IMR-90 (cell line): Measurements from ENCODE around the gene TSPAN17. TPM values are rescaled to one million over a fixed set of nuclear protein-coding genes. Genes with fewer than 3 reads are reported as not detected.

ENCODE experiments used
- ATAC-seq: fragments of 200-7000 bp; cut with Tn5 transposase; 2 replicates; pipeline ENCODE4 v1.9.1; 2020; ENCODE audit warnings: low read depth, mild to moderate bottlenecking, moderate library complexity
- BruUV-seq: library from RNA; stranded (reverse); fragments of 400-500 nt; replicated peaks from 2 replicates; lab custom pipeline; 2021; lab: Mats Ljungman, UMichigan
- CTCF ChIA-PET: fragments of 300-600 bp; formaldehyde crosslinking; extraction: SDS; loops from one replicate; lab custom pipeline; 2021; ENCODE audit warnings: antibody characterized with exemption; lab: Yijun Ruan, JAX
- POLR2A ChIA-PET: fragments of 300-600 bp; sonication (Branson Sonifier 250); formaldehyde crosslinking; loops from one replicate; lab custom pipeline; 2022; ENCODE audit warnings: antibody characterized with exemption; ENCODE audit not compliant: unreplicated experiment; lab: Charles Lee
- DNase-seq: peaks from one replicate; pipeline ENCODE4 v3.0.0; 2013
- H2AFZ ChIP-seq: replicated peaks from 2 replicates; pipeline ENCODE3; 2013; ENCODE audit warnings: low read length, mild to moderate bottlenecking; ENCODE audit not compliant: poor library complexity
- H2AK5ac ChIP-seq: 2 replicates; pipeline ENCODE4 v1.6.1; 2013; ENCODE audit warnings: low read depth, low read length, inconsistent platforms
- H2AK9ac ChIP-seq: replicated peaks from 2 replicates; pipeline ENCODE3; 2013; ENCODE audit warnings: mild to moderate bottlenecking, low read depth, low read length, moderate library complexity; ENCODE audit not compliant: poor library complexity
- H2BK120ac ChIP-seq: 2 replicates; pipeline ENCODE4 v1.6.1; 2013; ENCODE audit warnings: low read depth, low read length, inconsistent platforms
- H2BK15ac ChIP-seq: 3 replicates; pipeline ENCODE4 v1.6.1; 2013; ENCODE audit warnings: low read depth, low read length, inconsistent platforms
- H2BK20ac ChIP-seq: 2 replicates; pipeline ENCODE4 v1.6.1; 2013; ENCODE audit warnings: low read depth, mild to moderate bottlenecking, inconsistent platforms, low read length, moderate library complexity
- H2BK5ac ChIP-seq: 2 replicates; pipeline ENCODE4 v1.6.1; 2013; ENCODE audit warnings: mild to moderate bottlenecking, low read depth, low read length, inconsistent platforms; ENCODE audit not compliant: poor library complexity, severe bottlenecking
- H3K14ac ChIP-seq: replicated peaks from 2 replicates; pipeline ENCODE4 v1.6.1; 2013; ENCODE audit warnings: low read depth, low read length, inconsistent platforms
- H3K18ac ChIP-seq: 2 replicates; pipeline ENCODE4 v1.6.1; 2013; ENCODE audit warnings: low read depth, low read length, control low read depth
- H3K23ac ChIP-seq: 2 replicates; pipeline ENCODE4 v1.6.1; 2013; ENCODE audit warnings: low read depth, low read length, inconsistent platforms
- H3K27ac ChIP-seq: 2 replicates; pipeline ENCODE4 v1.5.1; 2013; ENCODE audit warnings: mild to moderate bottlenecking, control low read depth, low read length; ENCODE audit not compliant: insufficient read depth
- H3K27me3 ChIP-seq: 2 replicates; pipeline ENCODE4 v1.6.1; 2013; ENCODE audit warnings: low read length; ENCODE audit not compliant: control insufficient read depth, insufficient read depth
- H3K36me3 ChIP-seq: 2 replicates; pipeline ENCODE4 v1.6.1; 2013; ENCODE audit warnings: low read length, mixed read lengths; ENCODE audit not compliant: control insufficient read depth, insufficient read depth
- H3K4ac ChIP-seq: 2 replicates; pipeline ENCODE4 v1.6.1; 2013; ENCODE audit warnings: low read depth, low read length, inconsistent platforms
- H3K4me1 ChIP-seq: 2 replicates; pipeline ENCODE4 v1.6.1; 2013; ENCODE audit warnings: low read length, mixed read lengths; ENCODE audit not compliant: control insufficient read depth, insufficient read depth
- H3K4me2 ChIP-seq: 2 replicates; pipeline ENCODE4 v1.6.1; 2013; ENCODE audit warnings: low read depth, mild to moderate bottlenecking, control low read depth, low read length, moderate library complexity
- H3K4me3 ChIP-seq: 2 replicates; pipeline ENCODE4 v1.5.1; 2013; ENCODE audit warnings: low read depth, mild to moderate bottlenecking, control low read depth, low read length, moderate library complexity; ENCODE audit not compliant: insufficient read depth
- H3K56ac ChIP-seq: 2 replicates; pipeline ENCODE4 v1.6.1; 2013; ENCODE audit warnings: low read length, inconsistent platforms; ENCODE audit not compliant: insufficient read depth; ENCODE audit errors: extremely low read depth
- H3K79me1 ChIP-seq, 2 experiments: 2 replicates each; pipeline ENCODE4 v1.6.1; 2013; ENCODE audit warnings: low read length in 2 of 2, inconsistent platforms in 1 of 2, low read depth in 1 of 2
- H3K9ac ChIP-seq: 2 replicates; pipeline ENCODE4 v1.6.1; 2013; ENCODE audit warnings: low read depth, low read length, control low read depth
- H3K9me1 ChIP-seq: 2 replicates; pipeline ENCODE4 v1.6.1; 2013; ENCODE audit warnings: low read length, inconsistent platforms; ENCODE audit not compliant: insufficient read depth
- H3K9me3 ChIP-seq: 2 replicates; pipeline ENCODE4 v1.6.1; 2013; ENCODE audit warnings: low read length; ENCODE audit not compliant: control insufficient read depth, insufficient read depth
- H4K20me1 ChIP-seq: 2 replicates; pipeline ENCODE4 v1.6.1; 2013; ENCODE audit warnings: low read length, inconsistent platforms; ENCODE audit not compliant: insufficient read depth
- H4K5ac ChIP-seq: 2 replicates; pipeline ENCODE4 v1.6.1; 2013; ENCODE audit warnings: mild to moderate bottlenecking, low read depth, low read length, control low read depth
- H4K8ac ChIP-seq, 2 experiments: 2 replicates each; pipeline ENCODE4 v1.6.1; 2013; ENCODE audit warnings: low read depth in 2 of 2, low read length in 2 of 2, control low read depth in 1 of 2, inconsistent platforms in 1 of 2
- H4K91ac ChIP-seq: 2 replicates; pipeline ENCODE4 v1.6.1; 2013; ENCODE audit warnings: low read depth, low read length, inconsistent platforms; ENCODE audit not compliant: insufficient read depth
- BHLHE40 ChIP-seq: fragments of 150-350 bp; IDR thresholded peaks from 2 replicates; pipeline ENCODE4 v1.6.1; 2016; ENCODE audit warnings: mild to moderate bottlenecking, low read depth, low read length
- CEBPB ChIP-seq: IDR thresholded peaks from 2 replicates; pipeline ENCODE4 v1.6.1; 2012; ENCODE audit warnings: low read depth, low read length, improper control_type of control experiment
- CHD1 ChIP-seq: IDR thresholded peaks from 2 replicates; pipeline ENCODE4 v1.6.1; 2012; ENCODE audit warnings: low read depth, low read length, improper control_type of control experiment
- FOS ChIP-seq: fragments of 150-350 bp; IDR thresholded peaks from 2 replicates; pipeline ENCODE4 v1.6.1; 2016; ENCODE audit warnings: low read depth, low read length
- MAFK ChIP-seq: IDR thresholded peaks from 2 replicates; pipeline ENCODE4 v1.6.1; 2012; ENCODE audit warnings: low read depth, low read length, improper control_type of control experiment
- MAZ ChIP-seq: IDR thresholded peaks from 2 replicates; pipeline ENCODE4 v1.6.1; 2012; ENCODE audit warnings: low read depth, mild to moderate bottlenecking, low read length, improper control_type of control experiment, moderate library complexity, borderline replicate concordance
- MXI1 ChIP-seq: IDR thresholded peaks from 2 replicates; pipeline ENCODE4 v1.6.1; 2012; ENCODE audit warnings: low read depth, mild to moderate bottlenecking, low read length, moderate library complexity, borderline replicate concordance
- NFE2L2 ChIP-seq: fragments of 150-350 bp; IDR thresholded peaks from 2 replicates; pipeline ENCODE4 v1.6.1; 2016; ENCODE audit warnings: low read depth, mild to moderate bottlenecking, low read length
- POLR2A ChIP-seq: IDR thresholded peaks from 2 replicates; pipeline ENCODE4 v1.6.1; 2012; ENCODE audit warnings: mild to moderate bottlenecking, low read depth, low read length
- RAD21 ChIP-seq: IDR thresholded peaks from 2 replicates; pipeline ENCODE4 v1.6.1; 2012; ENCODE audit warnings: low read length, improper control_type of control experiment
- RCOR1 ChIP-seq: IDR thresholded peaks from 2 replicates; pipeline ENCODE4 v1.6.1; 2012; ENCODE audit warnings: mild to moderate bottlenecking, low read length, improper control_type of control experiment; ENCODE audit not compliant: insufficient replicate concordance
- RFX5 ChIP-seq: IDR thresholded peaks from 2 replicates; pipeline ENCODE4 v1.8.0; 2012; ENCODE audit warnings: low read depth, mild to moderate bottlenecking, low read length, moderate library complexity
- WGBS, 2 experiments: methylation state at CpG; one replicate each; pipeline versions ENCODE4 v1.1.5 to v1.1.7; 2013; ENCODE audit warnings: missing lambda C conversion rate in 2 of 2; ENCODE audit not compliant: insufficient read length in 1 of 2; ENCODE audit errors: extremely low coverage in 2 of 2; 5-methylcytosine and 5-hydroxymethylcytosine counted together
- dilution Hi-C: fragments of 300-500 bp; cut with HindIII; formaldehyde crosslinking; loops from one replicate; pipeline ENCODE4 v1.14.3; 2018; ENCODE audit warnings: low sequenced_read_pairs; ENCODE audit not compliant: unreplicated experiment
- in situ Hi-C: fragments of 300-500 bp; cut with MboI; formaldehyde crosslinking; loops from 3 replicates; pipeline ENCODE4 v1.14.3; 2019; ENCODE audit warnings: low sequenced_read_pairs, inconsistent platforms, mixed read lengths
- intact Hi-C: fragments of 100-400 bp; cut with micrococcal nuclease; formaldehyde crosslinking; loops from 2 replicates; pipeline ENCODE4 v1.10.0; 2022
- polyA plus RNA-seq, 3 experiments: library from polyadenylated mRNA; depleted of rRNA; stranded (reverse); fragments of >200 nt; gene quantifications; 2 replicates each; pipeline ENCODE4 v1.2.3, GENCODE V29; 2012; ENCODE audit warnings: low replicate concordance in 1 of 3
- total RNA-seq: library from RNA; depleted of rRNA; stranded (reverse); fragments of >200 nt; gene quantifications from 2 replicates; pipeline ENCODE4 v1.2.3, GENCODE V29; 2012
- TF ChIP-seq, protein P1 (sequence below): conservative IDR thresholded peaks from 2 replicates; pipeline ENCODE4 v1.5.1; 2012; ENCODE audit warnings: mild to moderate bottlenecking, low read depth, low read length, improper control_type of control experiment
- TF ChIP-seq, protein P2 (sequence below): fragments of 150-350 bp; IDR thresholded peaks from 2 replicates; pipeline ENCODE4 v1.6.1; 2017; ENCODE audit warnings: mild to moderate bottlenecking, antibody characterized with exemption, low read length, low read depth

Gene TSPAN17
- total and polyA plus RNA-seq, 2 of the 4 experiments (the other 2 are of a cell fraction) = 34.2 to 41.6 TPM

DNA sequence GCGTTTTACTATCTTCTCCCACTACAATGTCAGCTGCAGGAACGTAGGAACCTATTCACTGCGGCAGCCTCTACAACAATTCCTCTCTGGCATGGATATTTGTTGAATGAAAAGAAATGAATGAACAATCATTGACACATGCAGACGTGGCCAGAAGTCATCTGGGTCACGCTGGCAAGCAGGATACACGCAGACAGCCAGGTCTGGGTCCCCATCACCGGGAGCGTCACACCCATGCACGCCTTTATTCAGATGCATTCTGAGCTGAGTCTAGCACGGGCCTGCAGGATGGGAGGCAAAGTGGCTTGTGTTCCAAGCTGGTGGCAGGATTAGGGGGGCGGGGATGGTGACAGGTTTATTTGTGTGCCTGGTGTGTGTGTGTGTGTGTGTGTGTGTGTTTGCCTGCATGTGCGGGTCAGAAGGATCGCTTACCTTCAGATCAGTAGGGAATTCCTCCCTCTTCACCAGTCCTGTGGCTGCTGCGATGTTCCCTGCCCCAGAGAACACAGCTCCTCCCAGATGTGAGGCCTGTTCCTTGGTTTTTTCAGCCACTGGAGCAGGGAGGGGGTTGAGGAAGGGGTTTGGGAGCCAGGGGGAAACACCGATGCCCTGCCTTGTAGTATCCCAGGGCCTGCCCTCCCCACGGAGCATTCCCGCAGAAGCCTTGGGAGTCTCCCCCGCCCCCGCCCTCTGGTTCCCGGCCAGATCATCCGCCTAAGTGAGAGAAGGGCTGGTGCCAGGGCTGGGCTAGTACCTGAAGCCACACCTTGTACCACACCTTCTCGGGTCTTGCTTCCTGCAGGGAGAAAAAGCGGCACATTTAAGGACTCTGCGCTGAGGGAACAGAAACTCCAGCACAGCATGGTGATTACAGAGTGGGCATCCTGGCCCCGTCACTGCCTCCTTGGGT, 21.1 kb upstream of the TSPAN17 start:
- Histone ChIP-seq H3K4me1 (peaks cover 3% of the 10 kb centered on the region; the same call in 1 of the 2 replicates), H3K36me3 (no peaks in the 10 kb centered on the region), H3K27me3 (peaks cover 65% of the 10 kb centered on the region), H3K56ac (no peak overlapping the region), H3K27ac (no peak overlapping the region), H3K79me1 (no peaks in the 10 kb centered on the region), H2AK9ac (peak overlapping the region; percentile 55), H2BK120ac (no peak overlapping the region), H3K9me3 (no peaks in the 10 kb centered on the region), H4K5ac (no peak overlapping the region), H3K23ac (no peak overlapping the region), H2BK5ac (no peak overlapping the region), H4K20me1 (no peaks in the 10 kb centered on the region; the same call in 1 of the 2 replicates), H2AFZ (no peak overlapping the region), H3K4me3 (no peak overlapping the region), H4K91ac (no peak overlapping the region), H2AK5ac (no peak overlapping the region), H3K9ac (no peak overlapping the region), H2BK20ac (no peak overlapping the region), H4K8ac (no peak overlapping the region), H2BK15ac (no peak overlapping the region), H3K4ac (no peak overlapping the region), H3K14ac (no peak overlapping the region), H3K9me1 (peaks cover 3% of the 10 kb centered on the region; the same call in 1 of the 2 replicates), H3K18ac (no peak overlapping the region), H3K4me2 (no peak overlapping the region)
- 62% methylated on average over 8 of the region's 25 CpGs; no CpG with 5 or more reads in 1 of the 2 experiments for WGBS, 2 experiments
- dilution Hi-C loops (no loop called here), in situ Hi-C loops (loop anchor here (10.0 kb wide), 1 partner anchor 51 kb away; no protein-coding TSS in a partner anchor), intact Hi-C loops (no loop called here)
- DNase-seq = no peak
- no peak for ATAC-seq
- ChIA-PET CTCF (no interaction called here), POLR2A (no interaction called here)
- TF ChIP-seq POLR2A (no peak), BHLHE40 (no peak), RCOR1 (no peak), NFE2L2 (no peak), CEBPB (no peak), FOS (no peak), RAD21 (no peak), MAZ (no peak), RFX5 (no peak), CHD1 (no peak), MAFK (no peak), MXI1 (no peak)
- TF ChIP-seq, protein P1, sequence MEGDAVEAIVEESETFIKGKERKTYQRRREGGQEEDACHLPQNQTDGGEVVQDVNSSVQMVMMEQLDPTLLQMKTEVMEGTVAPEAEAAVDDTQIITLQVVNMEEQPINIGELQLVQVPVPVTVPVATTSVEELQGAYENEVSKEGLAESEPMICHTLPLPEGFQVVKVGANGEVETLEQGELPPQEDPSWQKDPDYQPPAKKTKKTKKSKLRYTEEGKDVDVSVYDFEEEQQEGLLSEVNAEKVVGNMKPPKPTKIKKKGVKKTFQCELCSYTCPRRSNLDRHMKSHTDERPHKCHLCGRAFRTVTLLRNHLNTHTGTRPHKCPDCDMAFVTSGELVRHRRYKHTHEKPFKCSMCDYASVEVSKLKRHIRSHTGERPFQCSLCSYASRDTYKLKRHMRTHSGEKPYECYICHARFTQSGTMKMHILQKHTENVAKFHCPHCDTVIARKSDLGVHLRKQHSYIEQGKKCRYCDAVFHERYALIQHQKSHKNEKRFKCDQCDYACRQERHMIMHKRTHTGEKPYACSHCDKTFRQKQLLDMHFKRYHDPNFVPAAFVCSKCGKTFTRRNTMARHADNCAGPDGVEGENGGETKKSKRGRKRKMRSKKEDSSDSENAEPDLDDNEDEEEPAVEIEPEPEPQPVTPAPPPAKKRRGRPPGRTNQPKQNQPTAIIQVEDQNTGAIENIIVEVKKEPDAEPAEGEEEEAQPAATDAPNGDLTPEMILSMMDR = no peak
- TF ChIP-seq, protein P2, sequence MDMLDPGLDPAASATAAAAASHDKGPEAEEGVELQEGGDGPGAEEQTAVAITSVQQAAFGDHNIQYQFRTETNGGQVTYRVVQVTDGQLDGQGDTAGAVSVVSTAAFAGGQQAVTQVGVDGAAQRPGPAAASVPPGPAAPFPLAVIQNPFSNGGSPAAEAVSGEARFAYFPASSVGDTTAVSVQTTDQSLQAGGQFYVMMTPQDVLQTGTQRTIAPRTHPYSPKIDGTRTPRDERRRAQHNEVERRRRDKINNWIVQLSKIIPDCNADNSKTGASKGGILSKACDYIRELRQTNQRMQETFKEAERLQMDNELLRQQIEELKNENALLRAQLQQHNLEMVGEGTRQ = no peak
- no TSS peak for BruUV-seq
